Testis (tissue), 2 donors: Measurements from ENCODE around the gene ESR1.

Source experiments
- CTCF ChIP-seq, 3 experiments: fragments of 450-650 bp in 2 of 3; fragments of 200-600 bp in 1 of 3; sonication (generic) in 1 of 3; IDR thresholded peaks; one replicate each; pipeline ENCODE4 v1.5.1; 2016 to 2019; ENCODE audit warnings: antibody characterized with exemption in 3 of 3, mild to moderate bottlenecking in 2 of 3, moderate library complexity in 1 of 3
- POLR2A ChIP-seq: fragments of 450-650 bp; IDR thresholded peaks from one replicate; pipeline ENCODE4 v1.6.1; 2017; ENCODE audit warnings: antibody characterized with exemption, mild to moderate bottlenecking, moderate library complexity

- no peak for TF ChIP-seq CTCF (IDR thresholded peaks at IDR 0.05)
- TF ChIP-seq POLR2A = no peak
Measured at GRCh38 chr6:151761851-151762250, 45.6 kb upstream of the ESR1 start.
